ENCODE data around the gene CFAP20DC.
"Not testable (repeated sequence)": the region's sequence is repeated elsewhere in the genome, so short reads cannot be mapped to it uniquely, and the experiment has no call there.

CFAP20DC gene

DNA sequence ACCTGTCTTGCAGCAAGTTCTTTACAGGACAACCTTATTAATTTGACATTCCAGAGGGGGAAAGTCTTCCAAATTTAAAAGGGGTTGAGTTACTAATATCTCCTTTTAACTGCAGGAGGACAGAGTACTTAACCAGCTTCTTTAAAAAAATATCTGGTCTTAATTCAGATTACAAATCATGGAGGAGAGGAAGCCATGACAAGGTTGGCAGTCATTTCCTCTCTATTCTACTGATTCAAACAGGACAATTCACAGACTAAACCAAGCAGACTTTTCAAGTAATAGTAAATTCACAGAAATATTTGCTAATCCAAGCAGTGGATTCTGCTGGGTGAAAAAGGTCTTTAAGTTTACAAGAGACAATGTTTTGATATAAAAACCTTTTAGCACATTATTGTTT, 185.3 kb downstream of the CFAP20DC start:
- DNase-seq: no peak

DNA sequence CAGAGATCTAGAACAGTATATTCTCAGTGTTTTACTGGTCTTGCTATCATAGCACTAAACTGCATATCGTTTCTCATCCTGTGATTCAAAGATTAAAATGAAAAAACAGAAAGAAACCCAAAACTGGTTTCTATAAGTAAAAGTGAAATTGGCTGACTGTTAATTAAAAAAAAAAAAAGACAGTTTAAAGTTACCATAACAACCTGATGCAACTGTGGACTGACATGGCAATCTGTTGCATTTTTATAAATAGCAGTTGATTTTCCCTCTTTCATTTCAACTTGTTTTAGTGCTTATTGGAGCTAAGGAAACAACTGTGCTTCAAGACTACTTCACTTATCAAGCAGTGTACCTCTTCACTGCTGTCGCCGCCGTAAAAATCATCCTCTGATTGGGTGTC, 186.6 kb downstream of the CFAP20DC start:
- no peak for DNase-seq

DNA sequence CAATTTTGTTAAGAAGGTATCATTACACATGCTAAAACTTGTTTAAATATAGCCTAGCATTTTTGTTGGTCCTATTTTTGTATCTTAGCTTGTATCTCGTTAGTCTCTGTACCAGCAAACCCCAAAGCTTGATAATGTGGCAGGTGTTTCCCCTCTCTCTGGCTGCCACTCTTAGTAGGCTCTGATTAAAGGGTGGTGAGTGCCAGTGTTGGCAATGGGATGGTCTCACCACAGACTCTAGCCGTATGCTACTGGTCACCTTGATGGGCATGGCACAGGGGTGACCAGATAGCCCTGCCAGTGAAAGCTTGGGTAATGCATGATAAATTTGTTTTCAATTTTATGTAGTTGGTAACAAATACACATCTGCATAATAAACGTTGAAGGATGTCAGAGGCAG, 188.3 kb downstream of the CFAP20DC start:
- no peak for DNase-seq

DNA sequence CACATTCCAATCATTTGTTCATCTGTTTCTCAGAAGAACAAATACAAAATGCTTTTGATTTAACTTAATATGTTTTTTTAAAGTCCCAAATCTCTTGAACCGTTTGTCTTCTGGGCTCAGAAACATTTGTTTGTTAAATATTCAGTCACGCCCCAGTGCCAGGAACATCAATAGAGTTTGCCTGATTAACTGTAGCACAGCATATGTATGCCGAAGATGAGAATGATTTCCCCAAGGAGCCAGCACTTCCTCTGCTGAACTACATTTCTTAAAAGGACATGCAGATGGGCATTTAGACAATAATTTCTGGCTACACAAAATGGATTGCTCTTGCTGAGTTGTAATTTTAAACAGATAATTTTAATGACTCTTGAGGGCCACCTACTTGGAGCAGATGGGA, 191.7 kb downstream of the CFAP20DC start:
- peak; percentile 0 to 17 for DNase-seq

DNA sequence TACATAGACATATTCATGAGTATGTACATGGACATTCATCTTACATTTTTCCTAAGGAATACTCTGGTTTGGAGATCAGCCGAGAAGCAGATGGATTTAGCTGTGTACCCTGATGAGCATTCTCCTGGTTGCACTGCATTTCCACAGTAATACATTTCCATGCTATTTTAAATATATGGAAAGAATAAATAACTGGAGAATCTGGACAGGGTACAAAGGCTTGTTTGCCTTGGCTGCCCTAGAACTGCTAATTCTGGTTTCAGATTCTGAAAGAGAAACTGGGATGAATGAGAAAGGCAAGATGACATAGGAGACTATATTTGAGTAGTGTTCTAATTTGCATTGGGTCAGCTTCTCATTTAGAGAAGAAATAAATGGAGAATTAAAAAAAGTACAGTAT, 192.4 kb downstream of the CFAP20DC start:
- DNase-seq: peak in 1 of 2 experiments; percentile 1

DNA sequence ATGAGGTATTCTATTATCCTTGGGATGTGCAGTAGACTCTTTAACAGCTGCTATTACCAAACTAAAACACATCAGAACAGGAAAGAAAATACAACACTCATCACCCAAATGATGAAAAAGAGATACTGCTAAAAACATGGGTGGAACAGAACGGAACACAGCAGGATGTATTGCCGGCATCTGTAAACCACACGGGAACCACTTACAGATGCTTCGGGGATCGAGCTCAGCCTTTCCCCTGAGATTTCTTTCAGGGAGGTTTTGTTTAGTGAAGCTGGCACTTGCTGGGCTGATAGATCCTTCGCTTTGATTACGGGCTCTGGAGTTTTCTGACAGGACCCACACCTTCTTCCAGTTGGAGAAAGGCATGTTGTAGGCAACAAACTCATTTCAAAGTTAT, 201.0 kb downstream of the CFAP20DC start:
- DNase-seq: no peak

DNA sequence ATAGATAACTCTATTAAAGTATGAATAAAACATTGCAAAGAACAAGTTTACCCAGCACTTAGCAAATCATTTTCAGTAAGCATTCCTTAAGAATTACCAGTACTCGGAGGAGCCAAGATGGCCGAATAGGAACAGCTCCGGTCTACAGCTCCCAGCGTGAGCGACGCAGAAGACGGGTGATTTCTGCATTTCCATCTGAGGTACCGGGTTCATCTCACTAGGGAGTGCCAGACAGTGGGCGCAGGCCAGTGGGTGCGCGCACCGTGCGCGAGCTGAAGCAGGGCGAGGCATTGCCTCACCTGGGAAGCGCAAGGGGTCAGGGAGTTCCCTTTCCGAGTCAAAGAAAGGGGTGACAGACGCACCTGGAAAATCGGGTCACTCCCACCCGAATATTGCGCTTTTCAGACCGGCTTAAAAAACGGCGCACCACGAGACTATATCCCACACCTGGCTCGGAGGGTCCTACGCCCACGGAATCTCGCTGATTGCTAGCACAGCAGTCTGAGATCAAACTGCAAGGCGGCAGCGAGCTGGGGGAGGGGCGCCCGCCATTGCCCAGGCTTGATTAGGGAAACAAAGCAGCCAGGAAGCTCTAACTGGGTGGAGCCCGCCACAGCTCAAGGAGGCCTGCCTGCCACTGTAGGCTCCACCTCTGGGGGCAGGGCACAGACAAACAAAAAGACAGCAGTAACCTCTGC, 207.6 kb downstream of the CFAP20DC start:
- DNase-seq: not testable (repeated sequence)

DNA sequence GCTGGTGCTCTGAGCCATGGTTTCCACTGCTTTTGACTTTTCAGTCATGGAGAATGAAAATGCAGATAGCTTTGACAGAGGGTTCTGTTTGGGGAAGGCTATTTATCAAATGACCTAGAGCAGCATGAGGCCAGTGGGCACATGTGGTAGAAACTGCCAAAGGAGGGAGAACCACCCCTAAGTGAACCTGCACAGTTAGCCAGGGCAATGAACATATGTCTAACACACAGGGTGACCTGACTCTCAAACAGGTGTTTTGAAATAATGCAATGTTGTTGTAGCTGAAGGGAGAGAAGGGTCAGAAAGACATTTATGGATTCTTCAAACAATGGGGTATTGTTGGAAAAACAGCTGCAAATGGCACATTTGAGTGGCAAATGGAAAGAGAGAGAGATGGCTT, 208.9 kb downstream of the CFAP20DC start:
- DNase-seq: no peak

DNA sequence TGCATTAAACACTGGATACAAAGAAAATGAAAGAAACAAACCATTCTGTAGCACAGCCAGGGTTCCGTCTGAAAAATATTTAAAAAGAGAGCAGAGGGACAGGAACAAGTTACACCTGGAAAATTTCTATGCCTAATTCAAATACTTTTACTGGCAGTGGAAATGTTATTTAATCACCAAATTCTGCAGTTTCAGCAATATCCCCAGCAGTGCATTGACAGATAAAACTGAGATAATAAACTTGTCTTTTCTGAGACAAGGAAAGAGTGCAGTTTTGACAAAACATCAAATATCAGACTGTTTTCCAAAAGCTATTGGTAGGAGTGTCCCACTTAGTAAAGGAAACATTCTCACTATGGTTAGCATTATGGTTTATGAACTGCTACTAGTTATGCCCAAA, 209.9 kb downstream of the CFAP20DC start:
- no peak for DNase-seq

DNA sequence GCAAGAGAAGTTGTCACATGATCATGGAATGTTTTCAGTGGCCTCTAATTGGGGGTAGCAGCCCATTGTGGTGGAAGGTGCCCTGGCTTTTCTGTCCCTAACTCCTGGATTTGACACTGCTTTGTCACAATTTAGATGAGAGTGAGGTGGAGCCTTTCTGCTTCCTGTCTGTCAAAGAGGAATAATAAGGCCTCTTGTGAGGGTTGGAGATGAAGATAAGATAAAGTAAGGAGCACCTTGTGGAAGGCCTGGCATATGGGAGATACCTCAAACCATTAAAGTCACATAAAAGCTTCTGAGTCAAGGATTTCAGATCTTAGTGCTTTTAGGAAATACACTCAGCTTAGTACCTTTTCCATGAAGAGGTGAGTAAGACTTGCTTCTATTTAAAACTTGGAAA, 210.6 kb downstream of the CFAP20DC start:
- DNase-seq: no peak

DNA sequence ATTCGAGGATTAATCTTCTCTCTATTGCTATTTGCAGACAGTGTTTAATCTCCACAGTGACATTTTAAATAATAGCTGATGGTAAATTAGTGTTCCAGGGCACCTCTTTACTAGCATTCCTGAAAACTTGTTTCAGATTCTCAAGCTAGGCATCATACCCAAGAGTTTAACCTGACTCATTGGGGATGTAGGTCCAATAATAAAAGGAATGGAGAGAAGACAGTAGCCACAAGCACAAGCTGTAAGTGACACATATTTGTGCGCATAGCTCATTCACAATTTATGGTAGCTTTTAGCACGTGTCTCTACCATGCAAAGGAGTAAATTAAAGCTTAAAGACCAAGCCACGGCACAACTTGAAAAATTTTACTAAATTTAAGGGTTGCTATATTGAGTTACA, 212.0 kb downstream of the CFAP20DC start:
- DNase-seq: no peak

DNA sequence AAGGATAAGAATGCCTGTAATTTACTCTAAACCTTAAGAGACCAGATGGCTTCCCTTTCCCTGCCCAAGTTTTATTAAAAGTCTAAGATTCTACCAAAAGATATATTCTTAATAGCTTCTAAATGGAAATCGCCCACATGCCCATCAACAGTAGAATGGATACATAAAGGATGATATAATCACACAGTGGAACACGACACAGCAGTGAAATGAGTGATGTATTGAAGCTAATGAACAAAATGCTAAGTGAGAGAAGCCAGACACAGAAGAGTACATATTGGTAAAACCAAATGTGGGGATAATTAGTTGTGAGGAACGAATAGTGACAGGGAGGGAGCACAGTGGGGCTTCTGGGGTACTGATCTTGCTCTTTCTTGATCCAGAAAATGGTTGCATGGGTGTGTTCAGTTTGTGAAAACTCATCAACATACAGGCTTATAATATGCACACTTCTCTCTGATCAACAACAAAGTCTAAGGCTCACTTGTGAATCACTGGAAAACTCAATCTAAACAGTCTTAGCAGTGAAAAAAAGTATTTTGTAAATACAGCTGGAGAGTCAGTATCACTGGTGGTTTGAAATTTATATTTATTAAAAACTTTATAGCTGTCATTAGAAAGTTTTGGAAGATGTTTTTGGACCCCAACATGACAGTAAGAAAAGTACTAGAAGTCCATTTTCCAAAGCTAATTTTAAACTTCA, 212.5 kb downstream of the CFAP20DC start:
- DNase-seq: no peak

DNA sequence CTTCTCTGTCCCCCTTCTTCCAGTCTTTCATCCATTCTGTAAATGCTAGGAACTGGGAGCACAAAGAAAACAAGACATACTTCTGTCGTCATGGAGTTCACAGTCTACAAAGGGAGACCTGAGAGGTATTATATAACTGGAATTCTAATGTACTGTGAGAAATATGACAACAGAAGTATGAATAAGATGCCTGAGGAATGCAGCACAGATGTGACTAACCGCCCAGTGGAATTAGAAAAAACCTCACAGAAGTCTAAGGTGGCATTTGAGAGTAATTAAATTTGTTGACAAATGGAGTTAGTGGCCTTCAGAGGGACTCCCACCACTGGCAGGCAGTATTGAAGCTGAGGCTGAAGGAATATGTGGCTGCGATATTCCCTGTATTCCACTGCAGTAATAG, 214.7 kb downstream of the CFAP20DC start:
- DNase-seq: no peak

DNA sequence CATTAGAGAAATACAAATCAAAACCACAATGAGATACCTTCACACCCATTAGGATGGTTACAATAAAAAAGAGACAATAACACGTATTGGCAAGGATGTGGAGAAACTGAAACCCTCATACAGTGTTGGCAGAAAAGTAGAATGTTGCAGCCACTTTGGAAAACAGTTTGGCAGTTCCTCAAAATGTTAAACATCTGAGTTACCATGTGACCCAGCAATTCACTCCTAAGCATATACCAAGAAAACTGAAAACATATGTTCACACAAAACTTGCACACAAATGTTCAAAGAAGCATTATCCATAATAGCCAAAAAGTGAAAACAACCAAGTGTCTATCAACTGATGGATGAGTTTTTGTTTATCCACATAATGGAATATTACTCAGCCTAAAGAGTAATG, 216.3 kb downstream of the CFAP20DC start:
- no peak for DNase-seq

DNA sequence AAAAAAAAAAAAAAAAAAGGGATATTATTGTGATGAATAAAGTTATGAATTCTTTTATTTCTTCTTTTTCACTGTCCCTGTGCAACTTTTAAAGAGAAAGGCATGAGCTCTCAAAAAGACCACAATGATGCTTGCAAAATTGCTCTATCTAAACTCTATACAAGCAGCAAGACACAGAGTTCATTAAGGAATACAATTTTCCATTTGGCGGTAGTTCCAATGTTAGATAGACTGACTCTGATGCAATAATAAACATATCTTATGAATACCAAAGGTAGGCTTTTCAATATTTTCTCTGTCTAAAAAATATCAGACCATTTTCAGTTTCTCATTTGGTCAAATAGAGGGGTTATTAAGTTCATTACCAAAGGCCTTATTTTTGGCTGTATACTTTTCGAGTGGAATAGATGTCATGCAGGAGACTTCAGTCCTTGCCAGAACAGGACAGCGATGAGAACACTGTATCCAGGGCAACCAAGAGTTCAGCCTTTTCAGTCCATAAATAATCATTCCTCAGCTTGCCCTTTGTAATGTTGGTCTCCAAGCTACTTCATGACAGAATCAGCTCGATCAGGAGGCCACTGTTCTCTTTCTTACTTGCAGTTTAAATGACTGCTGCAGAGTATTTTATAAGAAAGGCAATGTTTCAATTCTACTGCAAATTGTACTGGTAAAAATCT, 220.4 kb downstream of the CFAP20DC start:
- no peak for DNase-seq

DNA sequence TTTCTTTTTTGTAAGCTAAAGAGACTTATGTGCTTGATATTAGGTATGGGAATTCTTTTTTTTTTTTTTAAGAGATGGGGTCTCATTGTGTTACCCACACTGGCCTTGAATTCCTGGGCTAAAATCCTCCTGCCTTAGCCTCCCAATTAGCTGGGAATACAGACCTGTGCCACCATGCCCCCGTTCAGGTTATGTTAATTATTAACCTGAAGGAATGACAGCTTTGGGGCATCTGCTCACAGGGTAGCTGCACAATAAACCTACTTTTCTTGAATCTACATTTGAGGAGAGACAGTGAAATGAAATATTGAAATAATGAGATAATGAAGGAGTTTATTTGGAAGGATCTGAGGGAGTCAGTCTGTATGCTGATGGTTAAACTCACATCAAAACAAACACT, 225.0 kb downstream of the CFAP20DC start:
- no peak for DNase-seq

DNA sequence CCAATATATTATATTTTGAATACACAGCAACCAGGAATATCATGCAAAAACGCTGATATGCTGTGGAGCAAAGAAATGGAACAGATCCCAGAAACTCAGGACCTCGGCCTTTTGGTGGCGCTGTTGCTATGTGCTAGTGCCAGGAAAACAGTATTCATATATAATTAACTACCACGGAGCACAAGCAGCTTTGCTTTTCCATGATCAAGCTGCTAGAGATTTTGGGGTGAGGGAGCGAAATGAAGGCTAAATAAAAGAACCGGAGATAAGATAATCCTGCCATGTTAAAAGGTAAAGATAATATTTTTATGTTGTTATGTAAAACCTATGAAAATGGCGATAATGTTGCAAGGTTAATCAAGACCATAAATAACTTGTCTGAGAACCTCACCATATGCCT, 225.5 kb downstream of the CFAP20DC start:
- peak in 1 of 2 experiments; percentile 34 for DNase-seq

DNA sequence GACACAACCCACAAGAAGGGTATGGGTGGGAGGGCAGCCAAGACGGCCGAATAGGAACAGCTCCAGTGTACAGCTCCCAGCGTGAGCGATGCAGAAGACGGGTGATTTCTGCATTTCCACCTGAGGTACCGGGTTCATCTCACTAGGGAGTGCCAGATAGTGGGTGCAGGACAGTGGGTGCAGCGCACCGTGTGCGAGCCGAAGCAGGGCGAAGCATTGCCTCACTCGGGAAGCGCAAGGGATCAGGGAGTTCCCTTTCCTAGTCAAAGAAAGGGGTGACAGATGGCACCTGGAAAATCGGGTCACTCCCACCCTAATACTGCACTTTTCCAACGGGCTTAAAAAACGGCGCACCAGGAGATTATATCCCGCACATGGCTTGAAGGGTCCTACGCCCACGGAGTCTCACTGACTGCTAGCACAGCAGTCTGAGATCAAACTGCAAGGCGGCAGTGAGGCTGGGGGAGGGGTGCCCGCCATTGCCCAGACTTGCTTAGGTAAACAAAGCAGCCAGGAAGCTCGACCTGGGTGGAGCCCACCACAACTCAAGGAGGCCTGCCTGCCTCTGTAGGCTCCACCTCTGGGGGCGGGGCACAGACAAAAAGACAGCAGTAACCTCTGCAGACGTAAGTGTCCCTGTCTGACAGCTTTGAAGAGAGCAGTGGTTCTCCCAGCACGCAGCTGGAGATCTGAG, 243.1 kb downstream of the CFAP20DC start:
- not testable (repeated sequence) for DNase-seq

DNA sequence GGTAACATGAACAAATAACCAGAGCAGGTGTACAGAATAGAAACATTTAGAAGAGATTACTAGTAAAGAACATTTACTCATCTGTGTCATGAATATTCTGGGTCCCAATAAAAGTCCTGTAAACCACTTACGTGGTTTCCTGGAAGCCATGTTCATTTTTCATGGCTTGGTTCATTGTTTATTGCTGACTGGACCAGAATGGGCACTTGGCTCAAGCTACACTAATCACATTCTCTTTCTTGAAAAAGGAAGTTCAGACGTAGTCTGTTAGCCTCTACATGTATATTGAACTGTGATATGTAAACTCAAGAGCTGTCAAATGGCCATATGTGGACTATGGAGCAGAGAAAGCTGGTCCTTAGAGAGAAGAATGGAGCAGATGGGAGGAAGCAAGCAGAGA, 244.9 kb downstream of the CFAP20DC start:
- DNase-seq: no peak

DNA sequence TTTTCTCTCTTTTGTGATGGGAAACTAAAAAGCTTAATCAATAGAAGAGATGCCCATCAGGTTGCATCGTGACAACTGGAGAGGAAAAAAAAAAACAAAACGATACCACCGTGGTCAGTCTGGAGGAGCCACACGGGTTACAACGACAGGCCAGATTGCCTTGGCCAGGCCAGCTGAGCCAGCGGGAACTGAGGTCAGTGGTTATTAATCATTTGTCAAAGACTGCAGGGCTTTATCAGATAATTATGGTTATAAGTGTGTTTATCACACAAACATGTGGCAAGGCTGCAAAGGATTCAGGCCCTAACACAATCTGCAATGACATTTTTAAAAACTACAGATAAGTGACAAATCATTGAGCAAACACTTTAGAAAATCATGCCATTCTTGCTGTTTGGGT, 248.3 kb downstream of the CFAP20DC start:
- DNase-seq: no peak

DNA sequence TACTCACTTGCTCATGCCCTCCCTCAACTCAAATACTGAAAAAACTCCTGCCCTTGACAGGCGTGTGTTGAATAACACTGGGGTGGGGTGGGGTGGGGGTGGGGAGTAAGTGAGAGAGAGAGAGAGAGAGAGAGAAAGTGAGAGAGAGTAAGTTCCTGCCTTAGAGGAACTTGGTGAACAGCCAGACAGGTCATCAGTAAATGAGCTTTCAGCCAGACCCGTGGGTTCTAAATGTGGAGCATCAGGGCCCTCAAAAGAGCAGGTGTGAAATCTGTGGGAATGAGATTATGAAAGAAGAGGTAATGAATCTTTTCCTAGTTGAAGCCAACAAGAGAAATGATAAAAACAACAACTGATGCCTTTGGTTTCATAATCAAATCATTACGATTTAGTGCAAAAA, 248.9 kb downstream of the CFAP20DC start:
- DNase-seq: no peak

DNA sequence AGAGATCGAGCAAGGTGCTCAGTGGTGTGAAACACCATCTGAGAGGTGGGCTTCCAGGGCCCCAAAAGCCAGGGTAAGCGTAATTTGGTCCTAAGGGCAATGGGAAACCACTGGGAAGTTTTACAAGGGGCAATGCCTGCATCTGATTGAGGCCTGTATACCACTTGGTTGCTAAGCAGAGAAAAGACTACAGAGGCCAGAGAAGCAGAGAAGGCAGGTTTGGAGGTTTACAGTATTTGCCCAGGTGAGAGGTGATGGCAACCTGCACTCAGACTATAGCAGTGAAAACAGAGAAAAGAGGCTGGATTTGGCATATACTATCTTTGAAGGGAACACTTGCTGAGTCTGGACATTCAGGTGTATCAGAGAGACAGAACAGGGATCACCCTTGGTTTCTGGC, 249.8 kb downstream of the CFAP20DC start:
- no peak for DNase-seq

DNA sequence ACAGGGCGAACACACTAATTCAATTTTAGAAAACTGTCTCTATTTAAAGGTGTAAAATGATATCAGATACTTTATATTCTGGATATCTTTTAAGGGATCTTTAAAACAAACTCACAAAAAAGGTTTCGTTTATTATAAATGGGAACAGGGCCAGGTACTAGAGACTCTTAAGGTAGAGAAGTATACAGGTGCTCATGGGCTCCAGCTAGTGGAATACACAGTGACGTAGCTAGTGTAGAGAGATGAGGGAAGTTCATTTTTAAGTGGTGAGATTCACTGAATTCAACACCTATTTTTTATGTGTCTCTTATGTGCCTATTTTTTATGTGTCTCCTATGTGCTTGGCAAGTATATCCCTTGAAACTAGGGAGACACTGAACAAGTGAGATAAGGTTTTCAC, 250.6 kb downstream of the CFAP20DC start:
- no peak for DNase-seq

DNA sequence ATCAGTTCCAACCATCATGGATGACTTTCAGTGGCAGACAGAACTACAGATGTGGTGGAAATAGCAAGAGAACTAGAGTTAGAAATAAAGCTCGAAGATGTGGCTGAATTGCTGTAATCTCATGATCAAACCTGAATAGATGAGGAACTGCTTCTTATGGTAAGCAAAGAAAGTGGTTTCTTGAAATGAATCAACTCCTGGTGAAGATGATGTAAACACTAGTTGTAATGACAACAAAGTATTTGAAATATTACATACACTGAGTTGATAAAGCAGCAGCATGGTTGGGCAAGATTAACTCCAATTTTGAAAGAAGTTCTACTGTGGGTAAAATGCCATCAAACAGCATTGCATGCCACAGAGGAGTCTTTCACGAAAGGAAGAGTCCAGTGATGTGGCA, 251.5 kb downstream of the CFAP20DC start:
- DNase-seq: no peak
